GM12878 (cell line): ENCODE measurements around the gene PAPPA. TPM values are rescaled to one million over a fixed set of nuclear protein-coding genes. Genes with fewer than 3 reads are reported as not detected.

ENCODE experiments used
- ATAC-seq: fragments of 200-7000 bp; cut with Tn5 transposase; 3 replicates; pipeline ENCODE4 v1.9.1; 2020; ENCODE audit warnings: mild to moderate bottlenecking, moderate library complexity
- BruUV-seq: library from RNA; stranded (reverse); fragments of 400-500 nt; replicated peaks from 2 replicates; lab custom pipeline; 2021; lab: Mats Ljungman, UMichigan
- CTCF ChIA-PET: fragments of 300-600 bp; sonication (Branson Sonifier 250); formaldehyde crosslinking; extraction: SDS; loops from one replicate; lab custom pipeline; 2021; ENCODE audit warnings: inconsistent platforms; lab: Yijun Ruan, JAX
- POLR2A ChIA-PET: fragments of 350-600 bp; formaldehyde crosslinking; extraction: SDS; loops from one replicate; lab custom pipeline; 2021; ENCODE audit warnings: inconsistent platforms; lab: Charles Lee
- RAD21 ChIA-PET: fragments of 300-600 bp; sonication (Branson Sonifier 250); formaldehyde crosslinking; loops from one replicate; lab custom pipeline; 2023; ENCODE audit warnings: antibody characterized with exemption; ENCODE audit not compliant: unreplicated experiment; lab: Charles Lee
- SMC1A ChIA-PET: fragments of 300-600 bp; sonication (Branson Sonifier 250); formaldehyde crosslinking; loops from one replicate; lab custom pipeline; 2023; ENCODE audit not compliant: unreplicated experiment, uncharacterized antibody; lab: Charles Lee
- DNase-seq: peaks from one replicate; pipeline ENCODE4 v3.0.0-alpha.2; 2011; ENCODE audit warnings: low read depth, low spot score
- FAIRE-seq: peaks from 3 replicates; lab custom pipeline; 2011; peaks lifted over from hg19 to GRCh38; lab: Jason Lieb, UNC
- H2AFZ ChIP-seq: 2 replicates; pipeline ENCODE4 v1.6.0; 2011; ENCODE audit warnings: low read depth, low read length, control low read depth; ENCODE audit not compliant: control insufficient read depth
- H3K27ac ChIP-seq: 2 replicates; pipeline ENCODE4 v1.5.1; 2011; ENCODE audit warnings: control low read depth; ENCODE audit not compliant: control insufficient read depth, insufficient read depth
- H3K27me3 ChIP-seq, 2 experiments: replicated peaks in 1 of 2; 2 replicates each; pipeline versions ENCODE4 v1.6.0 to v1.6.1; 2011; ENCODE audit warnings: low read length in 1 of 2; ENCODE audit not compliant: control insufficient read depth in 2 of 2, insufficient read depth in 2 of 2
- H3K36me3 ChIP-seq, 2 experiments: 2 replicates each; pipeline ENCODE4 v1.5.1; 2011; ENCODE audit warnings: low read length in 1 of 2; ENCODE audit not compliant: control insufficient read depth in 2 of 2, insufficient read depth in 2 of 2
- H3K4me1 ChIP-seq: 2 replicates; pipeline ENCODE4 v1.6.1; 2011; ENCODE audit warnings: mild to moderate bottlenecking, low read length, moderate library complexity, mixed read lengths; ENCODE audit not compliant: control insufficient read depth, insufficient read depth
- H3K4me2 ChIP-seq: 2 replicates; pipeline ENCODE4 v1.6.0; 2011; ENCODE audit warnings: control low read depth; ENCODE audit not compliant: control insufficient read depth, insufficient read depth
- H3K4me3 ChIP-seq: fragments of 200-600 bp; sonication (generic); 2 replicates; pipeline ENCODE4 v1.5.1; 2016
- H3K79me2 ChIP-seq: 2 replicates; pipeline ENCODE4 v1.6.0; 2011; ENCODE audit warnings: low read length; ENCODE audit not compliant: control insufficient read depth, insufficient read depth
- H3K9ac ChIP-seq: 2 replicates; pipeline ENCODE4 v1.8.0; 2011; ENCODE audit warnings: low read length, control low read depth, mixed read lengths; ENCODE audit not compliant: control insufficient read depth, insufficient read depth
- H3K9me3 ChIP-seq: replicated peaks from 3 replicates; pipeline ENCODE4 v1.5.1; 2011; ENCODE audit warnings: mild to moderate bottlenecking, low read length; ENCODE audit not compliant: control insufficient read depth, insufficient read depth
- H4K20me1 ChIP-seq: 2 replicates; pipeline ENCODE4 v1.6.0; 2011; ENCODE audit not compliant: control insufficient read depth, insufficient read depth
- BACH1 ChIP-seq: fragments of 450-650 bp; IDR thresholded peaks from 2 replicates; pipeline ENCODE4 v1.6.1; 2017; ENCODE audit warnings: mild to moderate bottlenecking, borderline replicate concordance
- DPF2 ChIP-seq: fragments of 450-650 bp; IDR thresholded peaks from 2 replicates; pipeline ENCODE4 v1.6.1; 2017; ENCODE audit warnings: mild to moderate bottlenecking
- FOXM1 ChIP-seq: IDR thresholded peaks from 2 replicates; pipeline ENCODE4 v1.6.1; 2012; ENCODE audit warnings: low read depth, mild to moderate bottlenecking, inconsistent platforms, low read length, moderate library complexity
- HCFC1 ChIP-seq: fragments of 150-350 bp; IDR thresholded peaks from 2 replicates; pipeline ENCODE4 v1.6.1; 2014; ENCODE audit warnings: low read length
- JUNB ChIP-seq: IDR thresholded peaks from 2 replicates; pipeline ENCODE4 v1.6.1; 2016; ENCODE audit warnings: antibody characterized with exemption, mild to moderate bottlenecking
- KDM1A ChIP-seq: fragments of 200-600 bp; sonication (generic); IDR thresholded peaks from 2 replicates; pipeline ENCODE4 v1.6.1; 2016; ENCODE audit warnings: borderline replicate concordance
- MEF2A ChIP-seq: IDR thresholded peaks from 2 replicates; pipeline ENCODE4 v1.6.1; 2011; ENCODE audit warnings: low read depth, mild to moderate bottlenecking, low read length, moderate library complexity; ENCODE audit not compliant: insufficient read depth
- NR2C1 ChIP-seq: fragments of 450-650 bp; IDR thresholded peaks from 2 replicates; pipeline ENCODE4 v1.6.1; 2017; ENCODE audit warnings: antibody characterized with exemption, mild to moderate bottlenecking, moderate library complexity
- RFX5 ChIP-seq: IDR thresholded peaks from 2 replicates; pipeline ENCODE4 v1.6.1; 2011; ENCODE audit warnings: low read depth, low read length, improper control_type of control experiment
- SIN3A ChIP-seq: IDR thresholded peaks from 2 replicates; pipeline ENCODE4 v1.6.1; 2012; ENCODE audit warnings: low read depth, low read length, improper control_type of control experiment
- TAF1 ChIP-seq: IDR thresholded peaks from 2 replicates; pipeline ENCODE4 v1.6.1; 2011; ENCODE audit warnings: mild to moderate bottlenecking, low read depth, low read length, borderline replicate concordance
- ZNF207 ChIP-seq: fragments of 450-650 bp; IDR thresholded peaks from 2 replicates; pipeline ENCODE4 v1.6.1; 2014; ENCODE audit warnings: antibody characterized with exemption, mild to moderate bottlenecking, borderline replicate concordance
- WGBS: methylation state at CpG from one replicate; pipeline ENCODE4 v1.1.6; 2016; ENCODE audit warnings: low lambda C conversion rate; ENCODE audit not compliant: insufficient replicate concordance, insufficient coverage; ENCODE audit errors: missing lambda C conversion rate; 5-methylcytosine and 5-hydroxymethylcytosine counted together
- in situ Hi-C: fragments of 300-500 bp; cut with MboI; formaldehyde crosslinking; loops from 9 replicates; pipeline ENCODE4 v1.14.3; 2018; ENCODE audit warnings: mixed read lengths
- intact Hi-C: fragments of 100-400 bp; cut with micrococcal nuclease; formaldehyde crosslinking; loops from one replicate; pipeline ENCODE4 v1.14.2; 2022; ENCODE audit not compliant: unreplicated experiment
- polyA plus RNA-seq, 11 experiments: library from polyadenylated mRNA; depleted of rRNA in 4 of 11; unstranded in 6 of 11; stranded (reverse) in 5 of 11; fragments of >200 nt; fragmentation: Nextera tagmentation in 4 of 11; fragmentation: Illumina TruSeq in 1 of 11; extraction: Ambion mirVana in 4 of 11; extraction: Trizol in 1 of 11; gene quantifications; 1 replicate in 1 of 11; 2 replicates in 10 of 11; pipeline versions ENCODE4 v1.2.1 to v1.2.3, GENCODE V29; 2011 to 2016; ENCODE audit warnings: inconsistent platforms in 2 of 11, missing spikeins in 2 of 11, low read depth in 1 of 11
- total RNA-seq, 4 experiments: library from RNA; depleted of rRNA in 3 of 4; stranded (reverse); fragments of >200 nt in 3 of 4; fragmentation: Illumina TruSeq in 1 of 4; extraction: Trizol in 1 of 4; gene quantifications; 2 replicates each; pipeline versions ENCODE4 v1.2.1 to v1.2.3, GENCODE V29; 2013 to 2021

PAPPA gene
- total and polyA plus RNA-seq, 10 of the 15 experiments (the other 5 are each of a cell fraction or from before 2014, with no cell fraction given): under 0.01 to 0.19 (median 0.02) TPM; not detected in 4

DNA sequence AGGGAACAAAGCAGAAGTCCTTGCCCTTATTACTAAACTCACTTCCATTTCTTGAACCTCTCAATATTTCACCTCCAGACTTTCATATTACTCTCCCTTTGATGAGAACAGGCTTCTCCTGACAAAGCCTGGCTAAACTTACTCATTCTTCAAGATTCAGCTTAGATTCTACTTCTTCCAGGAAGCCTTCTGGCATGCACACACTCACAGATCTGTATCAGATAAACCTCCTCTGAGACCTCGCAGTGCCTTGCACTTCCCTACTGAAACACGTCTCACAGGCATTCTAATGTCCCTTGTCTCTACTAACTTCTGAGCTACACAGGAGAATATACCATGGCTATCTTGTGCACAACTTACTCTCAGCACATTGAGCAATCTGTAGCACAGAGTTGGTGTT, 16.6 kb upstream of the PAPPA start (continued):
- no peak for TF ChIP-seq HCFC1

DNA sequence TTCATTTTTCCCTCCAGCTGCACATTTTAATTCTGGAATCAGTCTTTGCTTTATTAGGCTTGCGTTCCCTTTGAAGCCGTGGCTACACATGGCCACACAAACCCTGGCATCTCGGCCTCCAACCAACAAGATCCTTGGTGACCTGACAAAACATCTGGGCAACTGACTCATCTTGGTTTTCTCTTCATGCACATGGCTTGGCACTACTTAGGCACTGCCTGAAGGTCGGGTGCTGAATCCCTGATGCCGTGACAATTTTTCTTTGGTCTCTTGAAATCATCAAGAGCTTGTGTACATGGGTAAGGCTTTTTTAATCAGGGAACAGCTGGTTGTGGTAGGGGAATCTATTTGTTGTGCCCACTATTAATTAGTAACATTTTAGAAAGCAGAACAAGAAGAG, 16.0 kb upstream of the PAPPA start:
- no peak overlapping the region for H3K4me2 ChIP-seq
- ATAC-seq: no peak
- POLR2A ChIA-PET: no interaction called here
- H3K9me3 ChIP-seq: no peaks in the 10 kb centered on the region
- H3K9ac ChIP-seq: no peak overlapping the region
- SMC1A ChIA-PET: interaction anchor here (0.5 kb wide), 1 partner anchor 29 kb away, joined by 3 read pairs; no protein-coding TSS in a partner anchor
- TF ChIP-seq BACH1: no peak
- TF ChIP-seq DPF2: no peak
- TF ChIP-seq JUNB: no peak
- TF ChIP-seq SIN3A: no peak
- TF ChIP-seq MEF2A: no peak
- TF ChIP-seq FOXM1: no peak
- TF ChIP-seq NR2C1: no peak
- TF ChIP-seq KDM1A: no peak
- TF ChIP-seq RFX5: no peak
- no peak for TF ChIP-seq TAF1
- no peak for TF ChIP-seq ZNF207
- in situ Hi-C loops: no loop called here
- no peaks in the 10 kb centered on the region for H3K4me1 ChIP-seq
- intact Hi-C loops: no loop called here
- CTCF ChIA-PET: no interaction called here
- H3K79me2 ChIP-seq: no peaks in the 10 kb centered on the region
- H3K36me3 ChIP-seq: no peaks in the 10 kb centered on the region
- no peak overlapping the region for H2AFZ ChIP-seq
- no peaks in the 10 kb centered on the region for H3K27me3 ChIP-seq
- no peak overlapping the region for H3K27ac ChIP-seq
- no peak for DNase-seq
- H3K4me3 ChIP-seq: no peak overlapping the region
- no peaks in the 10 kb centered on the region for H4K20me1 ChIP-seq
- no peak for FAIRE-seq
- RAD21 ChIA-PET: no interaction called here
- WGBS: 35% methylated on average over 5 of the region's 5 CpGs
- BruUV-seq: no TSS peak
